Measurements from ENCODE around the gene CATSPERE.

CATSPERE gene

GRCh38 chr1:244461245-244462071 is at the start of gene CATSPERE:
TSS of gene CATSPERE (plus strand) at chr1:244461273. CDS start at chr1:244461430, 157 bp downstream.
- H3K4me1 Mint-ChIP-seq: peaks cover 11% of the 10 kb centered on the region
- peaks cover 6% of the 10 kb centered on the region for H3K36me3 Mint-ChIP-seq
- H3K27ac Mint-ChIP-seq: peak within 1 kb of the TSS; percentile 88
- no peaks in the 10 kb centered on the region for H3K27me3 Mint-ChIP-seq
- peak within 1 kb of the TSS; percentile 97 for H3K4me3 Mint-ChIP-seq
- no peaks in the 10 kb centered on the region for H3K9me3 Mint-ChIP-seq
- peak; percentile 98 for ATAC-seq

GRCh38 chr1:244412176-244412575 is 48.9 kb upstream of the CATSPERE start:
- no peak for ATAC-seq
- H3K27ac Mint-ChIP-seq: no peak overlapping the region

GRCh38 chr1:244413736-244414135 is 47.3 kb upstream of the CATSPERE start:
- no peaks in the 10 kb centered on the region for H3K27me3 Mint-ChIP-seq
- no peak overlapping the region for H3K4me3 Mint-ChIP-seq
- peaks cover 90% of the 10 kb centered on the region for H3K36me3 Mint-ChIP-seq
- H3K27ac Mint-ChIP-seq: no peak overlapping the region
- no peaks in the 10 kb centered on the region for H3K4me1 Mint-ChIP-seq
- no peak for ATAC-seq
- no peaks in the 10 kb centered on the region for H3K9me3 Mint-ChIP-seq

More at GRCh38 chr1:244412176-244412575, 48.9 kb upstream of the CATSPERE start:
- H3K9me3 Mint-ChIP-seq: no peaks in the 10 kb centered on the region
- H3K27me3 Mint-ChIP-seq: no peaks in the 10 kb centered on the region
- no peaks in the 10 kb centered on the region for H3K4me1 Mint-ChIP-seq
- H3K36me3 Mint-ChIP-seq: peaks cover 89% of the 10 kb centered on the region
- no peak overlapping the region for H3K4me3 Mint-ChIP-seq

- Mint-ChIP-seq H3K9me3 (no peaks in the 10 kb centered on the region), H3K36me3 (peaks cover 90% of the 10 kb centered on the region), H3K27me3 (no peaks in the 10 kb centered on the region), H3K4me3 (no peak overlapping the region), H3K4me1 (no peaks in the 10 kb centered on the region), H3K27ac (no peak overlapping the region)
- ATAC-seq: no peak
Observed at GRCh38 chr1:244414543-244414942, 46.5 kb upstream of the CATSPERE start.

GRCh38 chr1:244419024-244419423 is 42.0 kb upstream of the CATSPERE start:
- Mint-ChIP-seq H3K9me3 (no peaks in the 10 kb centered on the region), H3K27me3 (no peaks in the 10 kb centered on the region), H3K36me3 (peaks cover 68% of the 10 kb centered on the region), H3K4me3 (no peak overlapping the region), H3K4me1 (peaks cover 4% of the 10 kb centered on the region), H3K27ac (no peak overlapping the region)
- ATAC-seq: no peak

- Mint-ChIP-seq H3K36me3 (peaks cover 63% of the 10 kb centered on the region), H3K27ac (no peak overlapping the region), H3K27me3 (no peaks in the 10 kb centered on the region), H3K9me3 (no peaks in the 10 kb centered on the region), H3K4me1 (peaks cover 4% of the 10 kb centered on the region), H3K4me3 (no peak overlapping the region)
- ATAC-seq: no peak
Observed at GRCh38 chr1:244422174-244422573, 38.9 kb upstream of the CATSPERE start.

GRCh38 chr1:244424649-244425334 is 36.3 kb upstream of the CATSPERE start:
- H3K9me3 Mint-ChIP-seq: no peaks in the 10 kb centered on the region
- H3K36me3 Mint-ChIP-seq: peaks cover 58% of the 10 kb centered on the region
- no peaks in the 10 kb centered on the region for H3K27me3 Mint-ChIP-seq
- no peak overlapping the region for H3K27ac Mint-ChIP-seq
- H3K4me1 Mint-ChIP-seq: peaks cover 12% of the 10 kb centered on the region
- no peak overlapping the region for H3K4me3 Mint-ChIP-seq
- no peak for ATAC-seq

- Mint-ChIP-seq H3K4me3 (no peak overlapping the region), H3K9me3 (no peaks in the 10 kb centered on the region), H3K36me3 (peaks cover 52% of the 10 kb centered on the region), H3K27me3 (no peaks in the 10 kb centered on the region), H3K27ac (no peak overlapping the region), H3K4me1 (peaks cover 10% of the 10 kb centered on the region)
- no peak for ATAC-seq
Observed at GRCh38 chr1:244427647-244428046, 33.4 kb upstream of the CATSPERE start.

- peaks cover 7% of the 10 kb centered on the region for H3K4me1 Mint-ChIP-seq
- no peaks in the 10 kb centered on the region for H3K9me3 Mint-ChIP-seq
- ATAC-seq: no peak
- H3K4me3 Mint-ChIP-seq: no peak overlapping the region
- no peak overlapping the region for H3K27ac Mint-ChIP-seq
- H3K36me3 Mint-ChIP-seq: peaks cover 46% of the 10 kb centered on the region
- H3K27me3 Mint-ChIP-seq: no peaks in the 10 kb centered on the region
Observed at GRCh38 chr1:244429818-244430217, 31.3 kb upstream of the CATSPERE start.

GRCh38 chr1:244431166-244431565 is 29.9 kb upstream of the CATSPERE start:
- Mint-ChIP-seq H3K27ac (no peak overlapping the region), H3K4me3 (no peak overlapping the region), H3K9me3 (no peaks in the 10 kb centered on the region), H3K4me1 (peaks cover 7% of the 10 kb centered on the region), H3K27me3 (no peaks in the 10 kb centered on the region), H3K36me3 (peaks cover 49% of the 10 kb centered on the region)
- no peak for ATAC-seq

- ATAC-seq: no peak
- H3K27ac Mint-ChIP-seq: no peak overlapping the region
Observed at GRCh38 chr1:244435562-244436205, 25.4 kb upstream of the CATSPERE start.

GRCh38 chr1:244436336-244437085 is 24.6 kb upstream of the CATSPERE start:
- H3K4me1 Mint-ChIP-seq: peaks cover 16% of the 10 kb centered on the region
- H3K27me3 Mint-ChIP-seq: no peaks in the 10 kb centered on the region
- no peak overlapping the region for H3K4me3 Mint-ChIP-seq
- no peak overlapping the region for H3K27ac Mint-ChIP-seq
- H3K36me3 Mint-ChIP-seq: peaks cover 25% of the 10 kb centered on the region
- H3K9me3 Mint-ChIP-seq: no peaks in the 10 kb centered on the region
- no peak for ATAC-seq

More at GRCh38 chr1:244435562-244436205, 25.4 kb upstream of the CATSPERE start:
- no peaks in the 10 kb centered on the region for H3K27me3 Mint-ChIP-seq
- H3K9me3 Mint-ChIP-seq: no peaks in the 10 kb centered on the region
- peaks cover 25% of the 10 kb centered on the region for H3K36me3 Mint-ChIP-seq
- H3K4me1 Mint-ChIP-seq: peaks cover 16% of the 10 kb centered on the region
- H3K4me3 Mint-ChIP-seq: no peak overlapping the region

- H3K4me1 Mint-ChIP-seq: peaks cover 16% of the 10 kb centered on the region
- no peak for ATAC-seq
- no peaks in the 10 kb centered on the region for H3K9me3 Mint-ChIP-seq
- no peak overlapping the region for H3K4me3 Mint-ChIP-seq
- H3K36me3 Mint-ChIP-seq: peaks cover 25% of the 10 kb centered on the region
- no peaks in the 10 kb centered on the region for H3K27me3 Mint-ChIP-seq
- no peak overlapping the region for H3K27ac Mint-ChIP-seq
Observed at GRCh38 chr1:244437086-244437468, 24.0 kb upstream of the CATSPERE start.

GRCh38 chr1:244439391-244440032 is 21.6 kb upstream of the CATSPERE start:
- H3K27me3 Mint-ChIP-seq: no peaks in the 10 kb centered on the region
- H3K36me3 Mint-ChIP-seq: peaks cover 21% of the 10 kb centered on the region
- peaks cover 16% of the 10 kb centered on the region for H3K4me1 Mint-ChIP-seq
- H3K9me3 Mint-ChIP-seq: no peaks in the 10 kb centered on the region
- H3K27ac Mint-ChIP-seq: no peak overlapping the region
- no peak for ATAC-seq
- no peak overlapping the region for H3K4me3 Mint-ChIP-seq
